Measurements from ENCODE around the gene CYTL1. TPM values are rescaled to one million over a fixed set of nuclear protein-coding genes. Genes with fewer than 3 reads are reported as not detected.

CYTL1 gene
- total and polyA plus RNA-seq, 2 of the 13 experiments (the other 11 are each of a cell fraction or from before 2014, with no cell fraction given) = not detected

DNA sequence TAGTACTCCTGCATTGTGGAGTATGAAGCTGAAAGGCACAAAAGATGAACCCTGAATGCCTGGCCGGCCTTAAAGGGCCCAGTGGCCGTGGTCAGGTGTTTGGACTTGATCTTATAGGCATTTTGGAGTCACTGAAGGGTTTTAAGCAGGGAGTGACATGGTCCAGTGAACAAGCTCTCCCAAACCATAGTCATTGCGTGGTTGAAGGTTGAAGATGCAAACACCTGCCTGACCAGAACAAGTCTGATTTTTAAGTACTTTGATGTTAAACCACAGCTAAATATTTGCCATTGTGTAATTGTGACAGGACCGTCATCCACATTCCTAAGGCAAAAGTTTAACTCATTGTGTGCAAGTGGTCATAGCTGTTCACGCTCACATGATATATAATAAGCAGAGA, 35.3 kb upstream of the CYTL1 start:
- Histone ChIP-seq H2AFZ (ENCODE audit: low read length) (no peak overlapping the region), H3K9ac (ENCODE audit: insufficient read depth, low read depth, low read length) (no peak overlapping the region), H3K9me3 (ENCODE audit: low read length) (no peaks in the 10 kb centered on the region), H4K20me1 (ENCODE audit: insufficient read depth, low read length) (no peaks in the 10 kb centered on the region), H3K27me3 (ENCODE audit: control insufficient read depth in 1 of 2, insufficient read depth in 2 of 2, low read length in 2 of 2) (peaks cover 2 to 5% of the 10 kb centered on the region in 2 experiments; a peak in 1 of 5 replicates), H3K4me2 (ENCODE audit: low read depth, low read length) (no peak overlapping the region), H3K79me2 (ENCODE audit: insufficient read depth, low read length) (no peaks in the 10 kb centered on the region), H3K4me1 (ENCODE audit: insufficient read depth, low read length) (peaks cover 11% of the 10 kb centered on the region), H3K27ac (ENCODE audit: extremely low read length, insufficient read depth, low read length) (no peak overlapping the region), H3K36me3 (replicated peaks in 1 of 2; ENCODE audit: control insufficient read depth in 1 of 2, insufficient read depth in 2 of 2, low read length in 2 of 2) (no peaks in the 10 kb centered on the region), H3K4me3 (replicated peaks in 1 of 3; ENCODE audit: insufficient read depth in 1 of 3, low read depth in 2 of 3, low read length in 3 of 3) (no peak overlapping the region)
- ChIA-PET CTCF (ENCODE audit: low intra/inter-chr PET ratio, low total read pairs) (no interaction called here), POLR2A (interaction anchor here (0.5 kb wide), 1 partner anchor 191 kb away, joined by 3 read pairs; no protein-coding TSS in a partner anchor)
- TF ChIP-seq YEATS4 (CRISPR knock-in tag; IDR thresholded peaks at IDR 0.05; ENCODE audit: borderline replicate concordance) (no peak), ZNF652 (CRISPR knock-in tag; IDR thresholded peaks at IDR 0.05; ENCODE audit: borderline replicate concordance, low read depth) (peak; percentile 79), FOSL1 (CRISPR knock-in tag; IDR thresholded peaks at IDR 0.05; ENCODE audit: borderline replicate concordance) (no peak), TCF7 (IDR thresholded peaks at IDR 0.05; ENCODE audit: low read depth) (peak; percentile 38; the same call in 1 of the 2 replicates)
- in situ Hi-C loops (cut with HindIII; ENCODE audit: extremely low pct_ligation_motif_present, low pct_unique_long_range_greater_than_20kb) (loop anchor here (5.0 to 10.0 kb wide), 3 partner anchors 90 to 760 kb away; no protein-coding TSS in a partner anchor), intact Hi-C loops (cut with micrococcal nuclease; ENCODE audit: unreplicated experiment) (loop anchor here (5.0 kb wide), 1 partner anchor 738 kb away; no protein-coding TSS in a partner anchor)
- peak; percentile 46 for DNase-seq (ENCODE audit: low spot score)
- 0% methylated on average over 5 of the region's 5 CpGs for WGBS (ENCODE audit: low lambda C conversion rate)
- no peak; the same call in 2 of the 3 replicates for ATAC-seq
- no TSS peak for BruUV-seq (replicated peaks)
- peak; percentile 56 for FAIRE-seq

DNA sequence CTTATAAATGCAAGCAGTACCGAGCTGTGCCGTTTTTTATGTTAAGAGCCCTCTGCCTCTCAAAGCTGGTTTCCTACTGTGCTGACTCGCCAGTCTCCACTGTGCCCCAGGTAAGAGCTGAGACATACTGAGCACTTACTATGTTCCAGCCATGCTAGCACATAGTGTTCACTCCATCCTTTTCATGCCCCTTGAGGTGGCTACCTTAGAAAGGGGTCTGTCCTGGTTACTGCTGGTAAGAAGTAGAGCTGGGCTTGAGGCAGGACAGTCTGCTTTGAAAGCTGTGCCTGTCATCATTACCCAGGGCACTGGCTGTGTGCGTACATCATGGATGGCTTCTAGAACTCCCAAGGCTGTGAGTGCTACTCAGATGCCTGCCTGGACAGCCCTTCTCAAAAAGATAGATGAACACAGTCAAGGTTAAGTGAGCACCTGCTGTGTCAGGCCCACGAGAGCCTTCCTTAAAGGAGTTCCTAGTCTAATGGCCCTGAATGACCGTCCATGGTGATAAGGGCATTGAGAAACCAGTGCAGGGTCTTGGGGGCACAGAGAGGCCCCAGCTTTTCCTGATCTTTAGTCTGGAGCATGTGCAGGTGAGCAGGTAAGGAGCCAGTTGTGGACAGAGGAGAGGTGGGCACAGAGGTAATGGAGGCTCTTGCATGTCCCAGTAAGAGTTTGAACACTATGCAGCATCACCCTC, 33.6 kb upstream of the CYTL1 start:
- ATAC-seq (no peak), DNase-seq (ENCODE audit: low spot score) (no peak), FAIRE-seq (no peak)
- H2AFZ ChIP-seq (ENCODE audit: low read length) = no peak overlapping the region
- H3K4me1 ChIP-seq (ENCODE audit: insufficient read depth, low read length) = peaks cover 11% of the 10 kb centered on the region
- in situ Hi-C loops (cut with HindIII; ENCODE audit: extremely low pct_ligation_motif_present, low pct_unique_long_range_greater_than_20kb) = loop anchor here (5.0 to 10.0 kb wide), 3 partner anchors 92 to 762 kb away; no protein-coding TSS in a partner anchor
- intact Hi-C loops (cut with micrococcal nuclease; ENCODE audit: unreplicated experiment) = loop anchor here (5.0 kb wide), 1 partner anchor 739 kb away; no protein-coding TSS in a partner anchor
- H3K9ac ChIP-seq (ENCODE audit: insufficient read depth, low read depth, low read length) = no peak overlapping the region
- POLR2A ChIA-PET = no interaction called here
- H3K4me3 ChIP-seq (replicated peaks in 1 of 3; ENCODE audit: insufficient read depth in 1 of 3, low read depth in 2 of 3, low read length in 3 of 3) = no peak overlapping the region
- CTCF ChIA-PET (ENCODE audit: low intra/inter-chr PET ratio, low total read pairs) = no interaction called here
- 39% methylated on average over 5 of the region's 6 CpGs for WGBS (ENCODE audit: low lambda C conversion rate)
- H3K9me3 ChIP-seq (ENCODE audit: low read length) = no peaks in the 10 kb centered on the region
- no peaks in the 10 kb centered on the region for H3K36me3 ChIP-seq (replicated peaks in 1 of 2; ENCODE audit: control insufficient read depth in 1 of 2, insufficient read depth in 2 of 2, low read length in 2 of 2)
- H3K4me2 ChIP-seq (ENCODE audit: low read depth, low read length) = no peak overlapping the region
- no peaks in the 10 kb centered on the region for H4K20me1 ChIP-seq (ENCODE audit: insufficient read depth, low read length)
- H3K27ac ChIP-seq (ENCODE audit: extremely low read length, insufficient read depth, low read length) = no peak overlapping the region
- no TSS peak for BruUV-seq (replicated peaks)
- peaks cover 2 to 5% of the 10 kb centered on the region in 2 experiments; a peak in 1 of 5 replicates for H3K27me3 ChIP-seq (ENCODE audit: control insufficient read depth in 1 of 2, insufficient read depth in 2 of 2, low read length in 2 of 2)
- H3K79me2 ChIP-seq (ENCODE audit: insufficient read depth, low read length) = no peaks in the 10 kb centered on the region
- no peak for TF ChIP-seq MXD1 (CRISPR knock-in tag; IDR thresholded peaks at IDR 0.05)
- TF ChIP-seq PPARG (CRISPR knock-in tag; conservative IDR thresholded peaks at IDR 0.05) = no peak
- no peak for TF ChIP-seq HIVEP1 (CRISPR knock-in tag; IDR thresholded peaks at IDR 0.05)
- no peak for TF ChIP-seq CENPX (CRISPR knock-in tag; IDR thresholded peaks at IDR 0.05)
- TF ChIP-seq ZNF552 (CRISPR knock-in tag; IDR thresholded peaks at IDR 0.05; ENCODE audit: borderline replicate concordance) = no peak
- TF ChIP-seq SP140L (CRISPR knock-in tag; IDR thresholded peaks at IDR 0.05; ENCODE audit: borderline replicate concordance) = no peak
- TF ChIP-seq ZNF572 (CRISPR knock-in tag; IDR thresholded peaks at IDR 0.05) = no peak
- no peak for TF ChIP-seq ZKSCAN1 (IDR thresholded peaks at IDR 0.05; ENCODE audit: low read length)
- no peak for TF ChIP-seq NCOA1 (CRISPR knock-in tag; IDR thresholded peaks at IDR 0.05)
- no peak for TF ChIP-seq SOX5 (CRISPR knock-in tag; IDR thresholded peaks at IDR 0.05; ENCODE audit: borderline replicate concordance)
- TF ChIP-seq RFX5 (IDR thresholded peaks at IDR 0.05; ENCODE audit: low read depth, low read length) = no peak
- no peak for TF ChIP-seq E2F2 (CRISPR knock-in tag; IDR thresholded peaks at IDR 0.05; ENCODE audit: borderline replicate concordance)
- no peak for TF ChIP-seq THAP8 (CRISPR knock-in tag; IDR thresholded peaks at IDR 0.05; ENCODE audit: borderline replicate concordance)
